ENCODE data around the gene TACC3.

TACC3 gene

GRCh38 chr4:1717129-1718094 is 3.9 kb upstream of the TACC3 start:
- H3K4me3 ChIP-seq (ENCODE audit: insufficient read depth in 1 of 2, low read depth in 1 of 2, low read length in 2 of 2), result no peak overlapping the region
- no peak overlapping the region for H3K4me2 ChIP-seq (ENCODE audit: low read length, poor library complexity, severe bottlenecking)
- H2BK12ac ChIP-seq (ENCODE audit: low read length in 2 of 2), result no peak overlapping the region
- H3K9me3 ChIP-seq (ENCODE audit: control insufficient read depth, low read length), result no peaks in the 10 kb centered on the region
- no peak overlapping the region for H3K14ac ChIP-seq (ENCODE audit: low read length in 2 of 2)
- no peak overlapping the region for H3K4ac ChIP-seq (ENCODE audit: low read depth in 1 of 2, low read length in 2 of 2)
- no peaks in the 10 kb centered on the region for H3K27me3 ChIP-seq (ENCODE audit: control insufficient read depth in 1 of 2, insufficient read depth in 1 of 2, low read length in 2 of 2)
- no peak overlapping the region for H2BK120ac ChIP-seq (ENCODE audit: low read depth, low read length)
- peaks cover 40% of the 10 kb centered on the region for H3K4me1 ChIP-seq (ENCODE audit: control insufficient read depth, insufficient read depth, low read depth, low read length)
- no peak overlapping the region for H3K18ac ChIP-seq (ENCODE audit: low read depth in 1 of 2, low read length in 2 of 2)
- H3K23ac ChIP-seq (ENCODE audit: low read length in 2 of 2), result no peak overlapping the region
- H2BK5ac ChIP-seq (ENCODE audit: low read depth, low read length, poor library complexity, severe bottlenecking), result no peak overlapping the region
- no peak overlapping the region for H3K27ac ChIP-seq (ENCODE audit: low read length, poor library complexity, severe bottlenecking)
- H3K79me1 ChIP-seq (replicated peaks; ENCODE audit: low read length, poor library complexity, severe bottlenecking), result peaks cover 24% of the 10 kb centered on the region
- no peak overlapping the region for H3K9ac ChIP-seq (ENCODE audit: low read length)
- no peak overlapping the region for H2AK5ac ChIP-seq (ENCODE audit: low read length, severe bottlenecking)
- no peak overlapping the region for H2AFZ ChIP-seq (ENCODE audit: low read depth, low read length)
- peak overlapping the region; percentile 37 for H4K91ac ChIP-seq (ENCODE audit: low read length)
- WGBS, result 97% methylated on average over 32 of the region's 32 CpGs
- H4K8ac ChIP-seq (ENCODE audit: low read length), result no peak overlapping the region
- no peak overlapping the region for H2BK15ac ChIP-seq (ENCODE audit: low read depth, poor library complexity, severe bottlenecking)
- no peak for DNase-seq
- H3K36me3 ChIP-seq (ENCODE audit: control insufficient read depth in 1 of 2, insufficient read depth in 2 of 2, low read depth in 1 of 2, low read length in 2 of 2), result peaks cover 30 to 34% of the 10 kb centered on the region in 2 experiments

- no peak overlapping the region for H4K91ac ChIP-seq (ENCODE audit: low read length)
Observed at GRCh38 chr4:1718095-1718850, 3.0 kb upstream of the TACC3 start.

GRCh38 chr4:1720163-1720983 is 948 bp upstream of the TACC3 start:
- peak overlapping the region; percentile 55 for H2AFZ ChIP-seq (ENCODE audit: low read depth, low read length)
- peak overlapping the region; percentile 71 to 93 for H3K4ac ChIP-seq (ENCODE audit: low read depth in 1 of 2, low read length in 2 of 2)
- H2BK120ac ChIP-seq (ENCODE audit: low read depth, low read length), result no peak overlapping the region
- H3K27ac ChIP-seq (ENCODE audit: low read length, poor library complexity, severe bottlenecking), result peak overlapping the region; percentile 43
- peak; percentile 63 for DNase-seq
- peak overlapping the region in 1 of 2 experiments; percentile 55 for H2BK12ac ChIP-seq (ENCODE audit: low read length in 2 of 2)
- peak overlapping the region; percentile 78 to 95 for H3K18ac ChIP-seq (ENCODE audit: low read depth in 1 of 2, low read length in 2 of 2)
- H3K4me3 ChIP-seq (ENCODE audit: insufficient read depth in 1 of 2, low read depth in 1 of 2, low read length in 2 of 2), result peak overlapping the region; percentile 74 to 93
- H3K14ac ChIP-seq (ENCODE audit: low read length in 2 of 2), result peak overlapping the region in 1 of 2 experiments; percentile 86
- peak overlapping the region; percentile 93 for H3K9ac ChIP-seq (ENCODE audit: low read length)
- peak overlapping the region; percentile 81 for H3K4me2 ChIP-seq (ENCODE audit: low read length, poor library complexity, severe bottlenecking)
- H2BK15ac ChIP-seq (ENCODE audit: low read depth, poor library complexity, severe bottlenecking), result peak overlapping the region; percentile 60
- H4K8ac ChIP-seq (ENCODE audit: low read length), result peak overlapping the region; percentile 100
- peaks cover 43% of the 10 kb centered on the region for H3K4me1 ChIP-seq (ENCODE audit: control insufficient read depth, insufficient read depth, low read depth, low read length)
- H4K91ac ChIP-seq (ENCODE audit: low read length), result peak overlapping the region; percentile 89
- WGBS, result 4% methylated on average over 70 of the region's 79 CpGs
- H3K79me1 ChIP-seq (replicated peaks; ENCODE audit: low read length, poor library complexity, severe bottlenecking), result peaks cover 24% of the 10 kb centered on the region
- H3K27me3 ChIP-seq (ENCODE audit: control insufficient read depth in 1 of 2, insufficient read depth in 1 of 2, low read length in 2 of 2), result no peaks in the 10 kb centered on the region
- H2AK5ac ChIP-seq (ENCODE audit: low read length, severe bottlenecking), result no peak overlapping the region
- H3K9me3 ChIP-seq (ENCODE audit: control insufficient read depth, low read length), result no peaks in the 10 kb centered on the region
- H3K23ac ChIP-seq (ENCODE audit: low read length in 2 of 2), result peak overlapping the region in 1 of 2 experiments; percentile 70
- no peak overlapping the region for H2BK5ac ChIP-seq (ENCODE audit: low read depth, low read length, poor library complexity, severe bottlenecking)
- H3K36me3 ChIP-seq (ENCODE audit: control insufficient read depth in 1 of 2, insufficient read depth in 2 of 2, low read depth in 1 of 2, low read length in 2 of 2), result peaks cover 38 to 39% of the 10 kb centered on the region in 2 experiments

More at GRCh38 chr4:1718095-1718850, 3.0 kb upstream of the TACC3 start:
- Histone ChIP-seq H2BK12ac (ENCODE audit: low read length in 2 of 2) (no peak overlapping the region), H3K79me1 (replicated peaks; ENCODE audit: low read length, poor library complexity, severe bottlenecking) (peaks cover 21% of the 10 kb centered on the region), H3K4me2 (ENCODE audit: low read length, poor library complexity, severe bottlenecking) (no peak overlapping the region), H2BK120ac (ENCODE audit: low read depth, low read length) (no peak overlapping the region), H3K9ac (ENCODE audit: low read length) (no peak overlapping the region), H3K27ac (ENCODE audit: low read length, poor library complexity, severe bottlenecking) (no peak overlapping the region), H3K14ac (ENCODE audit: low read length in 2 of 2) (no peak overlapping the region), H2AK5ac (ENCODE audit: low read length, severe bottlenecking) (no peak overlapping the region), H3K36me3 (ENCODE audit: control insufficient read depth in 1 of 2, insufficient read depth in 2 of 2, low read depth in 1 of 2, low read length in 2 of 2) (peaks cover 30 to 34% of the 10 kb centered on the region in 2 experiments), H3K18ac (ENCODE audit: low read depth in 1 of 2, low read length in 2 of 2) (no peak overlapping the region), H3K4ac (ENCODE audit: low read depth in 1 of 2, low read length in 2 of 2) (no peak overlapping the region), H2BK15ac (ENCODE audit: low read depth, poor library complexity, severe bottlenecking) (no peak overlapping the region), H3K4me1 (ENCODE audit: control insufficient read depth, insufficient read depth, low read depth, low read length) (peaks cover 42% of the 10 kb centered on the region), H3K23ac (ENCODE audit: low read length in 2 of 2) (no peak overlapping the region), H4K8ac (ENCODE audit: low read length) (no peak overlapping the region), H3K9me3 (ENCODE audit: control insufficient read depth, low read length) (no peaks in the 10 kb centered on the region), H2AFZ (ENCODE audit: low read depth, low read length) (no peak overlapping the region), H3K4me3 (ENCODE audit: insufficient read depth in 1 of 2, low read depth in 1 of 2, low read length in 2 of 2) (no peak overlapping the region), H2BK5ac (ENCODE audit: low read depth, low read length, poor library complexity, severe bottlenecking) (no peak overlapping the region), H3K27me3 (ENCODE audit: control insufficient read depth in 1 of 2, insufficient read depth in 1 of 2, low read length in 2 of 2) (no peaks in the 10 kb centered on the region)
- no peak for DNase-seq
- 95% methylated on average over 30 of the region's 31 CpGs for WGBS

Measured in mesenchymal stem cell (in vitro differentiated cells and primary cell).